GM19043 (cell line): Measurements from ENCODE around the gene CPOX.

ENCODE experiments used
- ATAC-seq: cut with Tn5 transposase; IDR thresholded peaks from one replicate; pipeline ENCODE4 v1.9.1; 2021; ENCODE audit warnings: low read depth; ENCODE audit not compliant: unreplicated experiment

CPOX gene

DNA sequence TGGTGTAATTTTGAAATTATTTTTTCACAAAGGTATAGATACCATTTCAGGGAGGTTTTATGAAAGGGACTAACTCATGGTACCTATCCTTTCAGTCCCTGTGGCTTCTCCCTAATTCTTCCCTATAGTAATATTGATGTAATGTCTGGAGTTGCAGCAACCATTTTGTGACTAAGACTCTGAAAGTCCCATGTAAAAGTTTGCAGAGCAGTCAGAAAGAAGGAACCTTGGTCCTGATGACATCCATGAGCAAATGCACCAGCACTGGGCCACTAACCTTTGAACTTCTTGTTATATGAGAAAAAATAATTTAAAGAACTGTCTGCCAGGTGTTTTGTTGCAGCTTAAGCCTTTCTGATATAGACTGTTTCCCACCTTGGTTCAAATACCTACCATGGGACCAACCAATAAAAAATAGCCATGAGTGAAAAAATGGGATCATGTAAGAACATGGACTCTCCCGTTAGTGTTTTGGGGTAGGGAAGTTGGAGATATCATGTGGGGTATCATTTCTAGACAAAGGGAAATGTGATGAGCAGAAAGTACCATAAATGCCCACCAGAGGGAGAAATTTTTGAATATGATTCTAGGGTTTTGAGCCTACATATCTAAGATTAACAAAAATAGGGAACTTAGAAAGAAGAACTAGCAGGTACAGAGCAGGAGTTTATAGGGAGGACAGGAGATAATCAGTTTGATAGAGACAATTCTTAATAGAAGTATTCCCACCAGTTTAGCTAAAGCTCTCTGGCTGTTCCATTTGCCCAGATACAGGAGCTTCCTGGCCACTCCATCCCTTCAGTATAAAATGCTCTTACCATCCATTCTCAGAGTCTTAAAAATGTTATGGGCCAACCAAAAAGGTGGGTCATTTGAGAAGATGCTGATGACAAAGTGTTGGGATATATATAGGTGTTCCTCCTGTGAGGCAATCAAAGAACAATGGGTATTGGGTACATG, 3.4 kb upstream of the CPOX start:
- no peak for ATAC-seq

DNA sequence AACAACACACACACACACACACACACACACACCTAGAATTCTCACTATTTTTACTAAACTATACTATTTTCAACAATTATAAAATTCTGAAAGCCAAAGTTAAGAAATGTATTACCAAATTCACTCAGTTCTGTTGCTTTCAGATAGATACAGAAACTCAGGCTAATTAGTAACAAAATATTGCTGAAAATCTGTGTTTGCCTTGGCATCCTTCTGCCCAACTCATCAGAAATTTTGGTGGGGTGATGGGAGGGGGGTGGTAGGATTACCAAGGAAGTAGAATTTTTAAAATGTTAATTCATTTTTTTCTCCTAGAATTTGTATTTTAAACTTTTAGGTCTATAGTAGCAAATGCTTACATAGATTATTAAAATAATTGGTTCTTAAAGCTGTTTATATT, 2.7 kb upstream of the CPOX start:
- no peak for ATAC-seq

DNA sequence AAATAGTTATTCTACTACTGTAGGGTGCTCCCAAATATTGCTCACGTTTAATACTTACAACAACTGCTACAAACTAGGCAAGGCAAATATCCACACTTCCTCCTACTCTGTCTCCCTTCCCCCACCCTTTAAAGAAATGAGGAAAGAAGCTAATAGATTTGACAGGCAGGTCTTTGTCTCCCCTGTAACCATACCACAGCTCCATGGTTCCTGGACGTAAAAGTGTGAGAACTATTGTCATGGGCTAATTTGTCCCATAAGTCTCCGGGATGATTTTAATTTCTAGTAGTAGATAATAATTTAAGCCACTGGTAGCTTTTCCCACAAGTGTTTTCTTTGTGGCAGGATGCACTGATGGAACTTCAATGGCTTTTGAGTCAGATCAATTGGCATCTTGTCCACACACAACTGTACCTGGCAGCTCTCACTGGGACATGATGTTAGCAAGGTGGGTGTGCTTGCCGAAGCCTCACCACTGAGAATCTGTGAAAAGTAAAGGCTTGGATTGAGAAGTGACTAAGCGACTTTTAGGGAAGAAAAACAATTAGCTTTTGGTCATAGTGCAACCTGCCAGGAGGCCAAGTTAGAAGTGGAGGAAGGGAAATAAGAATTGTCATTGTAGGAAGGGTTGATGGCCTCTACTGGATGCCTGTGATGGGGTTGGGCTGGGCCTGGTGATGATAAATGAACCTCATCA, 1.4 kb upstream of the CPOX start:
- ATAC-seq = no peak

DNA sequence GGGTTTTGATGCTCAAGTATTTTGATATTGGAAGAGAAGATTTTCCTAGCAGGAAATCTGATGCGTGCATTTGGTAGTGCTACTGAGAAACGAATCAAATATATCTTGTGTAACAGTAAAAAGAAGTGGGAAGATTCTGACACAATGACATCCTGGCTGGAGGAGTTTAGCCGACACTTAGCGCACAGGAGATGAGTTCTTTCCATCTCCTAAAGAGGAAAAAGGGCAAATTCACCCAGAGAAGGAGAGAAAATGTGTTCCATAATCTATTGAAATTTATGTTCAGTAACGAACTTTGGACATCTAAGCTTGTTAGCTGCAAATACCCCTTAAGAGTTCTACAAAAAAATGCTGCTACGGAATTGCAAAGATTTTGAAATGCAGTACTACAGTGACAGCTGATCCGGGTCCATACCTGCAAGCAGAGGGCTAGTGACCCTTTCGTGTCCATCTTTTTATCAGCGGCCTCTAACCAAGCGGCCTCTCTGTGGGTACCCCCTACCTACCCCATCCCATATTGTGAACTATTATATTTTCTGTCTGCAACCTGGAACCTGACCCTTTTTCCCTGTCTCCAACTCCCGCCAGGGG, 971 bp downstream of the CPOX start:
- no peak for ATAC-seq

DNA sequence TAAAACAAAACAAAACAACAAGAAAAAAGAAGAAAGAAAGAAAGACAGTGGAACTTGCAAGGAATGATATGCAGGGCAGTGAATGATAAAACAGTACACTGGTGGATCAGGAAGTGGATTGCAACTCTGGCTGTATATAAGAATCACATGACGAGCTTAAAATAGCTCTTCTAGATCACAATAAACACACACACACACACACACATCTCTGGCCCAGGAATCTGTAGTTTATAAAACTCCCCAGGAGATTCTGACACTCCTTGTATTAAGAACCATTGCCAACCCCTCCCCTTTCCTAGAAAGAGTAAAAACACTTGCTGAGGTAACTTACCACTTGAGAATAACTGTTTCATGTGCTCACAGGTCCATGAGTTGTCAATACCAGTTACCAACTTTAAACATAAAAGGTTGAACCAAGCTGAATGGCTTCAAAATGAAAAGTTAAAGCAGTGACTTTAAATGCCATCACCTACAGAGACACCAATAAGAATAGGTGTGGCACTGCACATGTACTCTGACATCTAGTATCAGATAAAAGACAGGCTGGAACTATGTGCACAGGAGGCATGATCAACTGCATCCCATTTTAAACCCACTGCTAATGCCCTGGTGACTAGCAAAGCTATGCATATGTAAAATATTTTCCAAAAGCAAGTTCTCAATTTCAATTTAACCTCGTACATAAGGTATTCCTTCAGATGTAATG, 3.9 kb downstream of the CPOX start:
- no peak for ATAC-seq

DNA sequence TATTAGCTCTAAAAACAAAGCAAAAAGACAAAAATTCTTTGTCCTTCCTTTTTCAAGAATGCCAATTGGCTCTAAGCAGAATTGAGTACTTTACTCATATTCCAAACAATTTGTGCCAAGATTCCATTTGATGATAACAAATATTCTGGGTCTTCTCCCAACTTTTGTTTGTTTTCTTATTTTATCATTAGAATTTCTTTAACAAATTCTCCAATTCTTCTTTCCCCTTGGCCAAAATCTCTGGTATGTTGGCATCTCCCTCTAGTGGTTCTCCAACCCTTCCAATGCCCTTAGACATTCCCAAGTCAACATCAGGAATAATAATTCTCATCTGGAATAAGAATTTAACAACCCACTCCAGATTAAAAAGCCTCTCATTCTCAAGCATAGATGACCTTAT, 5.3 kb downstream of the CPOX start:
- no peak for ATAC-seq

DNA sequence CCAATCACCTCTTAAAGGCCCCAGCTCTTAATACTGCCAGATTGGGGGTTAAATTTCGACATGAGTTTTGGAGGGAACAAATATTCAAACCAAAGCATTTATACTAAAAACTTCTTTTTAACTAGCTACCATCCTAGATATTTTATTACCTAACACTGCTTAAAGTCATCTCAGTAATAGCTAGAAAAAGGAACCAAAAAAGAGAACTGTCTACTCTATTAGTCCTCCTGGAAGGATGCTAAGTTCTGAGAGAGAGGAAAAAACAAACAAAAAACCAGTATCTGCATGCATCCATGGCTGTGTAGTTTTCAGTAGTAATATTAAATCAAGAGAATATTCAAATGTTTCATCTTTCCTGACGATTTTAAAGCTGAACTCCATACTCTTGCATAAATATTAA, 5.8 kb downstream of the CPOX start:
- ATAC-seq = no peak

DNA sequence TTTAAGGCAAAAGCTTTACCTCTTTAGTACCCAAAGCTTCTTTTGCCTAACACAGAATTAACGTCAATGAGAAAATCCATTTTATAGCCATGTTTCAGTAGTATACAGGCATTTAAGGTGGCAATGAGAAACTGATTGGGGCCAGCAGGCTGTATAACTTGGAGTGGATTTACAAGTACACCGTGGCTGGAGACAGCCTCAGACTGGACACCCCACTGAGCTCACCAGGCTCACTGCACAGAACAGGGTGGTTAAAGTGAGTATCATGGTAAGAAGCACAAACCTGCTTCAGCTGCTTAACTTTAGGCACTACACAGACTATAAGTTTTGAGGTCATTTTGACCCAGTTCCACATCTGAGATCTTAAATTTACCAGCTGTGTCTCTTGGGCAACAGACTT, 8.9 kb downstream of the CPOX start:
- no peak for ATAC-seq

DNA sequence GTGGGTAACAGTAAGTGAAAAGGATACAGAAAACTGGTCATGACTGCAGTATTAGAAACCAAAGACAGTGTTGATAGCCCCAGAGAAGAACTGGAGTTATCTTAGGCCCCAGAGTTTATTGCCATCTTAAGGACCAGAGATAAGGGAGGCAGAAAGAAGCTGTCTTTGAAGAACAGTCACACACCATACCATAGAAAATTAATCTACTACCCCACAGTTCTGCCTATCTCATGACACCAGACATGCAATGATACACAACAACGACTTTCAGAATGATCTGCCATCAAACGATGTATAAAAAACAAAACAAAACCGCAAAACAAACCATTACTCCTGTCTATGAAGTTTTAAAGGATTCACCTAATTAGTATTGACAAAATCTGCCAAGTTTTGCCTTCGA, 9.6 kb downstream of the CPOX start:
- ATAC-seq = no peak

DNA sequence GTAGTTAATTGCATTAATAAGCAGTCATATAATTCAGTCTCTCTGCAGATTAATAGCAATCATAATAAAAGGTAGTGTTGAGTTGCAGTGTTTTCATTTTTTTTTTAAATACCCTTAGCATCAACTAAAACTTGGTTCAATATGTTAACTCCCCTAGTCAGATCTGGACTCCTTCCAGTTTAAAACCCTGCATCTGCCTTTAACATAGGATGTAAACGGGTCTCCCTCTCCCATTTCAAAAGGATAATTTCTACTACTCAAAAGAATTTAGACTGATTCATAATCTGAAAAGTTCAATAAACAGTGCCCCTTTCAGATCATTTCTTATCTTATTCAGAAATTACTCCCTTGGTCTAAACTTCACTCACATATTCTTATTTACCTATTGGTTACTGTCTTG, 11.4 kb downstream of the CPOX start:
- no peak for ATAC-seq

DNA sequence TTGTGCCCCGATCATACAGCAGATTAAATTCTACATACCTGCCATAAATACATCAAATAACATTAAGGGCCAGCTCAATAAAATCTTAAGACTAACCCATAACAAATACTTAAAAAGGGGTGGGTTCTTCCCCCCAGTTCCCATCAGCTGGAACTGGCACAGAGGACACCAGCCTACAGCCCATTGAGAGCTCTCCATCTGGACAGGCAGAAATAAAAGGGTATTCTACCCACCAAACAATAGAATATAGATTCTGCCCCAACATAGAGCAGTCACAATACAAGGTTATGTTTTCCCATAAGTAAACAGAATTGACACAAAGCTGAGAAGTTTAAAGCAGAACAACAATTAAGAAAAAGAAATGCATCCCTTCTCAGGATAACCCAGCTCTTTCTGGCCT, 11.9 kb downstream of the CPOX start:
- no peak for ATAC-seq

DNA sequence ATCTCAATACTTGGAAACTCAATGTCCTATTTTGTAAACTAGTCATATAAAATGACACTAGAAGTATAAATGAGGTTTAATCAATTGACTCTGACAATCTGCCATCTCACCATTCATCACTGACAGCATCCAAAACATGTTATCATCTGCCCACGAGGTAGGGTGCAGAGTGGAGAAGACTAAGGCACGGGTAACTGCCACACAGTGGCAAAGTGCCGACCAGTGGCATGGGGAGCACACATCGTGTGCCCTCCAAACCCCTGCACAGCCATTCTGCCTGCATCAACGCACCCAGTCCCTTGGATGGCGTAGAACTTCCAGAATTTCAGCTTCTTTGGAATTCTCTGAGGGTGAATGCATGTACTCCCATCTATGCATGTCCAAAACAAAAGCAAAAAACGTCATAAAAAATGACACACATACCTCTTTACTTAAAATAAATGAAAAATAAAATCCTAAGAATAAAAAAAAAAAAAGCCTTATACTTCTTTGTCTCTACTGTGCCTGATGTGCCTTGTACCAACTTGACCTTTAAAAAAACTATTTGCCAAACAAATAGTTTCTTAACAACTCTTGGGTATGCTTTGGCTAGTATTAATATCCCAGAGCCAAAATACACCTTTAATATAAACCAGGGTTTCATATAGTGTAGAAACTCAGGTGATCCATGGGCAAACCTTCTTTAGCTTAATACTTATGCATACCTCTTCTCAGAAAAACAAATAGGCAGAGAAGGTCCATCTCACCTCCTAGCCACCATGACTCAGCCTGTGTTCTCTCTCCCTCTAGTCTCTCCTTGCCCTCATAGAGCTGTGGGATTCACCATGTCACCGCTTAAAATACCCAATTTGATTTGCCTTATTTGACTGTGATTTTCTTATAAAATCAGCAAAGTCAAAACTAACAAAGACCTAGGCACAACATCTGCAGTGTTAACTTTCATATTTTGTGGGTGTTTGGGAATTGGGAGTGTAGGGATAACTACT, 12.7 kb downstream of the CPOX start:
- ATAC-seq = no peak

DNA sequence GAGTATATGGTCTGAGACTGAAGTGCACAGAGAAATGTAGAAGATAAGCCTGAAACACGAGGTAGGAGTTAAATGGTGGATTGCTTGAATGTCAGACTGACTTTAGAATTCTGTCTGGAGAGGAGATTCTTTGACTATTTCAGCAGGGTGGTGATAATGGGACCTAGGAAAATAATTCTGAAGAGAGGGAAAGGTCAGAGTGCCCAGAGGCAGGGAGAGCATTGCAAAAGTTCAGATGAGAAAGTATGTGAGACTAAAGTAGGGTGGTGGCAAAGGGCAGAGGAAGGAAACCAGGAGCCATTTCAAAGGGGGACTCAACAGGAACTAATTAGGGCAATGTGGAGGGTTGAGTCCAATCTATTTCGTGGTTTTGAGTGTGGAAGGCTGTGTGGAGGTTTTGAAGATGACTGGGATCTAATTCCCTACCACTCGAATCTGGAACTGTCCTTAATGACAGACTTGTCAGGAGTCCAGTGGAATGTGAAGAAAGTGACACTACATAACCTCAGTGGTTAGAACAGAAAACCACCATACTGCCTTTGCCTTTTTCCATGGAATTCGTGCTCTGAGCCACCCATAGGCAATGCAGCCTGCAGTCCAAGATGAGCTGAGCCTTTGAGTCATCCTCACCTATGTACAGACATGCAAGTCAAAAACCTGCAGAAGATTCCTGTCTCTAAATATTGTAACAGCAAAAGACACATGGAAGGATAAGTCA, 16.1 kb downstream of the CPOX start:
- ATAC-seq = no peak

DNA sequence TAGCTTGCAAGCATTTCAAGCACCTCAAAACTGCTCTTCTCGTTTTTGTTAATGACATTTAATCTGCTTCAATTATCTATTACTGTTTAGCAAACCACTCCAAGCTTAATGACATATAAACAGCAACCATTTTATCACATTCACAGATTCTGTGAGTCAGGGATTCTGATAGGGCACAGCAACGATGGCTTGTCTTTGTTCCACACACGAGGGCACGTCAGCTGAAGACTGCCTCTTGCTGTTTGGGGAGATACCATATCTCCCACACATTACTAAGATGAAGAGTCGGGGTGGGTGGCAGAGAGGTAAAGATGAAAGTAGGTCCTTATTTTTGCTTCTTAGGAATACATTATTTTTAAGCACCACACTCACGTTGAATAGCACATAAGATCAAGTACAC, 19.3 kb downstream of the CPOX start:
- ATAC-seq = no peak

DNA sequence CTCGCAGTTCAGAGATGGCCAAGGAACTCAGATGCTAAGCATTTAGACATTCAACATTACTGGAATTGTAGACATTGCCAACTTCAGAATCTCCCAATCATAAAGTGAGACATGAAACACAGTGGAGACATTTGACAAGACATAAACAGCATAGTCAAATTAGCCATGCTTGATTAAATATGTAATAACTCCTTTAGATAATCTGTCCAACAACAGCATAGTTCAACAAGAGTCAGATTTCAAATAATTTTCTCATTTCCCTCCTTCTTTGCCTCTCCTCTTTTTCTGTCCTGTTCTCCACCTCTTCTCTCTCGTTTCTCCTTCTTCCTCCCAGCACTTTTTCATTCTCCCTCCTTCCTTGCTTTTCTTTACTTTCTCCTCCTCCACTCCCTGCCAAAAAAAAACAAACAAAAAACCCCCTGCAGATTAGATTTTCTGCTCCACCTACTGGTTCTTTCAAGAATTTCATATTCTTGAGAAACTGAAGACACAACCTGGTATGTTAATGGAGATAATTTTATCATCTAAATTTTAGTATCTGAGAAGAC, 20.2 kb downstream of the CPOX start:
- peak; percentile 71 for ATAC-seq

DNA sequence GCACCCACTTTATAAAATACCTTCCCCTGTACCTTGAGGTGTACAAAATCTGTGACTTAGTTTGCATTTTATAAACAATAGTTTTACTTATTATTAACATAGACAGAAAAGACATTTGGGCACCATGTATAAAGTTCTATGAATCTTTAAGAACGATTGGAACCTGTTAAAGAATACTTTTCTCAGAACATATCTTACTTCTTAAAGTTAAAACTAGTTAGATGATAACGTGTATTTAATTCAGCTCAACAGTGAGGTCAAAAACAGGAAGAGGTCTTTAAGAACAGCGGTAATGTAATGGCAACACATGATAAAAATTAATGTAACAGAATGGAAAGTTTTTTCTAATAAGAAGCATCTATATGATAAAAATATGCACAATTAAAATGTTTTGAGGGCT, 25.0 kb downstream of the CPOX start:
- no peak for ATAC-seq

DNA sequence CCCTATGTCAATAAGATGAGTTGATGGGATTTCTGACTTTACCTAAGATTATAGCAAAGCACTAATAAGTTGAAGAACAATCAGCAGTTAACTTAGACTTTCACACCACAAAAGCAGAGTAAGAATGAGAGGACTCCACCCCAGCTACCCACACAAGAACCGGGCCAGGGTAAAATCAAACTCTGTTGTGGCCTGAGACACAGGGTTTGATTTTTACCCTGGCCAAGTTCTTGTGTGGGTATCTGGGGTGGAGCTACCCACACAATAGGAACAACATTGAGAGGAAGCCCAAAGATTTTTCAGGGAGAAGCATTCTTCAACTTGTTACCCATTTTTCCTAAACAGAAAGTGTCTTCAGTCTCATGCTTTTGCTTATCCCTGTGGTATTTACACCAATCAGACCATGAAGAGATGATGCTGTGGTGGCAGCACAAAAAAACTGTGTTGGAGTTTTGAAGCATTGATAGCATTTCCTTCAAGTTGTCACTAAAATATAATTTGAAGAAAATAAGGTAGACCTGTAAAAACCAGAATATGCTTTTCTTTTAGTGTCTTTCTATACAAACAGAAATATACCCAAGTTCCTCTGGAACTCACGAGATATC, 25.6 kb downstream of the CPOX start:
- ATAC-seq = no peak

DNA sequence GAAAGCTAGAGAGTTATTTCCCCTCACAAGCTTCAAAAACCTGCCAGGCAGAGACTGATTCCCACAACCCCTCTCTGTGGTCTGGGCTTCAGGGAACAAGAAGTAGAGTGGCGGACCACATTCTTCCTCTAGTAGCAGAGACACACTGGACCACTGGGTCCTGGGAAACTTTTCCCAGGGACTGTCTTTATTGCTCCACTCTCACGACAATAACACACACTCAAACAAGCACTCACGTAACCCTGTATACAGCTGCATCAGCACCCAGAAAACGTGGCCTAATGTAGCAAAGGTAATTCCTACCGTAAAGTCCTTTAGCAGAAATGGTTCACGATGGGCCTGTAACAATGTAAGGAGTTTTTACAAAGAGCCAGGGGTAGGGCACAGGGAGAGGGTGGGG, 27.6 kb downstream of the CPOX start:
- no peak for ATAC-seq

DNA sequence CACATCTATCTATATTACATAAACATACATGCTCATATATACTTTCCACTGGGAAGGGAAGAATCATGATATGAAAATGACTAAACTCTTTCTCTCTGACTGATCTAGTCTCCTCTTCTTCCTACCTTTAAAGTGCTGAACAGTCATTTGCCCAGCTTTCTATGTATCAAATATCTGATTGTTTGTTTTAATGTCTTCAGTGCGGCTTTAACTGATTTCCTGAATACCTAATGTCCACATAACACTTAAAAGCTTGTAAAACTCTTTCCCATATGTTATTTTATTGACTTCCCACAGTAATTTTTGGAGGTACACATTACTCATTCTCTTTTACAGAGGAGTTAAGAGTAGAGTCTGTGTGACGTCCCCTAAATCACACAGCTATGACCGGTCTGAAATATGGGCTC, 28.2 kb downstream of the CPOX start:
- no peak for ATAC-seq
